Measurements from ENCODE around the gene EEF2KMT. TPM values are rescaled to one million over a fixed set of nuclear protein-coding genes. Genes with fewer than 3 reads are reported as not detected.

EEF2KMT gene
- total and polyA plus RNA-seq, 2 of the 13 experiments (the other 11 are each of a cell fraction or from before 2014, with no cell fraction given) = 10.7 to 26.9 TPM

- TF ChIP-seq RAD51 (IDR thresholded peaks at IDR 0.05; ENCODE audit: borderline replicate concordance) (no peak), ZBTB7A (CRISPR knock-in tag; IDR thresholded peaks at IDR 0.05) (no peak), ESRRA (CRISPR knock-in tag; IDR thresholded peaks at IDR 0.05; ENCODE audit: low read depth) (0 out of 2 replicates have a peak, but pooled peaks have one; percentile 0), DNMT3B (CRISPR knock-in tag; conservative IDR thresholded peaks at IDR 0.05) (no peak), MYNN (CRISPR knock-in tag; IDR thresholded peaks at IDR 0.05; ENCODE audit: low read depth) (no peak), ZNF777 (CRISPR knock-in tag; IDR thresholded peaks at IDR 0.05) (no peak), KLF9 (CRISPR knock-in tag; IDR thresholded peaks at IDR 0.05; ENCODE audit: low read depth) (no peak), ZNF253 (CRISPR knock-in tag; IDR thresholded peaks at IDR 0.05; ENCODE audit: borderline replicate concordance) (no peak), ZNF639 (CRISPR knock-in tag; conservative IDR thresholded peaks at IDR 0.05) (no peak), ZNF292 (CRISPR knock-in tag; IDR thresholded peaks at IDR 0.05; ENCODE audit: borderline replicate concordance, low read depth) (no peak; the same call in 1 of the 2 replicates), ZNF580 (CRISPR knock-in tag; IDR thresholded peaks at IDR 0.05; ENCODE audit: borderline replicate concordance, low read depth) (no peak), ZBTB46 (CRISPR knock-in tag; IDR thresholded peaks at IDR 0.05; ENCODE audit: borderline replicate concordance) (0 out of 2 replicates have a peak, but pooled peaks have one; percentile 80), HMG20B (CRISPR knock-in tag; conservative IDR thresholded peaks at IDR 0.05) (0 out of 2 replicates have a peak, but pooled peaks have one; percentile 1), BHLHE40 (IDR thresholded peaks at IDR 0.05; ENCODE audit: low read length) (no peak), NR0B2 (CRISPR knock-in tag; IDR thresholded peaks at IDR 0.05) (no peak), DMAP1 (CRISPR knock-in tag; IDR thresholded peaks at IDR 0.05) (0 out of 2 replicates have a peak, but pooled peaks have one; percentile 2), DNMT1 (CRISPR knock-in tag; IDR thresholded peaks at IDR 0.05) (no peak), ZNF567 (CRISPR knock-in tag; IDR thresholded peaks at IDR 0.05; ENCODE audit: borderline replicate concordance) (no peak), TSC22D2 (CRISPR knock-in tag; IDR thresholded peaks at IDR 0.05; ENCODE audit: borderline replicate concordance) (no peak), JARID2 (CRISPR knock-in tag; IDR thresholded peaks at IDR 0.05; ENCODE audit: insufficient replicate concordance) (no peak), ARNT (IDR thresholded peaks at IDR 0.05) (no peak), HDAC2 (CRISPR knock-in tag; IDR thresholded peaks at IDR 0.05) (no peak), NRL (CRISPR knock-in tag; IDR thresholded peaks at IDR 0.05; ENCODE audit: borderline replicate concordance) (no peak), CBX2 (IDR thresholded peaks at IDR 0.05; ENCODE audit: low read depth, low read length) (no peak), CBX2 (CRISPR knock-in tag; IDR thresholded peaks at IDR 0.05; ENCODE audit: low read depth) (no peak), MXD4 (CRISPR knock-in tag; IDR thresholded peaks at IDR 0.05) (no peak), JDP2 (CRISPR knock-in tag; IDR thresholded peaks at IDR 0.05; ENCODE audit: borderline replicate concordance) (no peak), ZNF841 (CRISPR knock-in tag; IDR thresholded peaks at IDR 0.05; ENCODE audit: borderline replicate concordance) (no peak), NFRKB (IDR thresholded peaks at IDR 0.05) (no peak)
These were observed 25.0 kb downstream of the EEF2KMT start (continued) for GRCh38 chr16:5072334-5073278.
